ENCODE data around the gene ITIH4. TPM values are rescaled to one million over a fixed set of nuclear protein-coding genes. Genes with fewer than 3 reads are reported as not detected.
A peak's percentile ranks its signal among the peaks of the same experiment; 100 is the strongest.

The ITIH4 gene
- total RNA-seq, 1 donor from 2014 or later: 26.9 TPM

- no peaks in the 10 kb centered on the region for H3K9me3 ChIP-seq
- DNase-seq (peak; percentile 37), ATAC-seq (no peak)
- peaks cover 14% of the 10 kb centered on the region for H3K4me1 ChIP-seq
- no peaks in the 10 kb centered on the region for H3K27me3 ChIP-seq
- no peak overlapping the region for H3K4me3 ChIP-seq
- H3K36me3 ChIP-seq: no peaks in the 10 kb centered on the region
- no peak for TF ChIP-seq CTCF (IDR thresholded peaks at IDR 0.05)
- H3K27ac ChIP-seq: no peak overlapping the region
- intact Hi-C loops (cut with DNase I): no loop called here
Measured at GRCh38 chr3:52773361-52774065, 57.0 kb downstream of the ITIH4 start.

DNA sequence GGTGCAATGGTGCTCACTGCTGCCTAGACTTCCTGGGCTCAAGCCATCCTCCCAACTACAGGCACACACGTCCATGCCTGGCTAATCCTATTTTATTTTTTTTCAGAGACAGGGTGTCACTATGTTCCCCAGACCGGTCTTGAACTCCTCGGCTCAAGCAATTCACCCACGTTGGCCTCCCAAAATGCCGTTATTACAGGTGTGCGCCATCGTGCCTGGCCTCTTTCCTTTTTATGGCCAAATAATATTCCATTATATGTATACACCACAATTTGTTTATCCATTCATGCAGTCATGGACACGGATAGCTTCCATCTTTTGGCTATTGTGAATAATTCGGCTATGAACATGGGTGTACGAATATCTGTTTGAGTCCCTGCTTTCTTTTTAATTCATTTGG lies 58.8 kb downstream of the ITIH4 start:
- DNase-seq: peak; percentile 3
- peak overlapping the region; percentile 82 for H3K27ac ChIP-seq
- ATAC-seq: no peak
- H3K27me3 ChIP-seq: no peaks in the 10 kb centered on the region
- no peak for TF ChIP-seq CTCF (IDR thresholded peaks at IDR 0.05)
- no peaks in the 10 kb centered on the region for H3K9me3 ChIP-seq
- H3K4me3 ChIP-seq: peak overlapping the region; percentile 87
- peaks cover 7% of the 10 kb centered on the region for H3K36me3 ChIP-seq
- intact Hi-C loops (cut with DNase I): no loop called here
- H3K4me1 ChIP-seq: peaks cover 14% of the 10 kb centered on the region

DNA sequence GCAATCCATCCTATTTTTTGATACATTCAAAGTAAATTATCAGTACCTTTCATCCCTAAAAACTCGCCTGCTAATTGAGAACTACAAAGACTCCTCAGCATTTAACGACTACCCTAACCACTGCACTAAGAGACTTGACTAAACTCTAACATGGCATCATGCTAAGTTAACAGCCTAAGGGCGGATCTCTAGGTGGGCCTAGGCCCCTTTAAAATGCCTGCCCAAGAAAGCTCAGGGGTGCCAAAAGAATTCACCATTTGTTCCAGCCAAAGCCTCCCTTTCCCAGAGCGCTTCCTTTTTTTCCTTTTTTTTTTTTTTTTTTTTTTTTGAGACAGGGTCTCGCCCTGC lies 59.2 kb downstream of the ITIH4 start:
- intact Hi-C loops (cut with DNase I): no loop called here

GRCh38 chr3:52770496-52771333 lies 59.8 kb downstream of the ITIH4 start, which contains the start of gene NEK4:
Gene NEK4, minus strand, starts transcription at chr3:52770940. Its CDS starts 194 bp downstream, at chr3:52770746.
- H3K9me3 ChIP-seq: no peaks in the 10 kb centered on the region
- DNase-seq (peak; percentile 97), ATAC-seq (peak; percentile 99)
- H3K4me3 ChIP-seq: peak within 1 kb of the TSS; percentile 87
- peaks cover 14% of the 10 kb centered on the region for H3K4me1 ChIP-seq
- peak within 1 kb of the TSS; percentile 82 for H3K27ac ChIP-seq
- peaks cover 17% of the 10 kb centered on the region for H3K36me3 ChIP-seq
- no peaks in the 10 kb centered on the region for H3K27me3 ChIP-seq
- no peak for TF ChIP-seq CTCF (IDR thresholded peaks at IDR 0.05)
- intact Hi-C loops (cut with DNase I): no loop called here

More for the DNA sequence above, 59.2 kb downstream of the ITIH4 start:
- no peak for TF ChIP-seq CTCF (IDR thresholded peaks at IDR 0.05)
- Histone ChIP-seq H3K9me3 (no peaks in the 10 kb centered on the region), H3K4me1 (peaks cover 14% of the 10 kb centered on the region), H3K27ac (peak overlapping the region; percentile 82), H3K36me3 (peaks cover 11% of the 10 kb centered on the region), H3K4me3 (peak overlapping the region; percentile 87), H3K27me3 (no peaks in the 10 kb centered on the region)
- ATAC-seq: no peak
- DNase-seq: no peak

- ATAC-seq: no peak
- peak; percentile 22 for DNase-seq
- Histone ChIP-seq H3K36me3 (peaks cover 25% of the 10 kb centered on the region), H3K27me3 (no peaks in the 10 kb centered on the region), H3K9me3 (no peaks in the 10 kb centered on the region), H3K4me3 (peak overlapping the region; percentile 87), H3K27ac (peak overlapping the region; percentile 82), H3K4me1 (peaks cover 14% of the 10 kb centered on the region)
- no peak for TF ChIP-seq CTCF (IDR thresholded peaks at IDR 0.05)
- intact Hi-C loops (cut with DNase I): no loop called here
Measured at GRCh38 chr3:52769786-52770455, 60.6 kb downstream of the ITIH4 start.

Measured in upper lobe of right lung (tissue), 1 donor.